NT2/D1 (cell line): ENCODE measurements around the gene NOD1.

Experiments used
- SUZ12 ChIP-seq: IDR thresholded peaks from 2 replicates; pipeline ENCODE4 v1.6.1; 2011; ENCODE audit not compliant: insufficient read length, insufficient read depth; ENCODE audit errors: extremely low read depth
- YY1 ChIP-seq: IDR thresholded peaks from 2 replicates; pipeline ENCODE4 v1.6.1; 2011; ENCODE audit not compliant: insufficient read length, insufficient read depth
- ZNF274 ChIP-seq: IDR thresholded peaks from 2 replicates; pipeline ENCODE4 v1.6.1; 2011; ENCODE audit warnings: mild to moderate bottlenecking, low read depth, low read length

- TF ChIP-seq YY1 (no peak), ZNF274 (no peak), SUZ12 (no peak)
Observed at GRCh38 chr7:30465811-30466180, 12.8 kb downstream of the NOD1 start.
